H9 (cell line): ENCODE data around the gene KCNG2. TPM values are rescaled to one million over a fixed set of nuclear protein-coding genes. Genes with fewer than 3 reads are reported as not detected.
A peak's percentile ranks its signal among the peaks of the same experiment; 100 is the strongest.

Source experiments
- DNase-seq: peaks from one replicate; pipeline ENCODE4 v3.0.0-alpha.2; 2017
- H2AFZ ChIP-seq: one replicate; pipeline ENCODE4 v1.6.1; 2013; ENCODE audit warnings: mild to moderate bottlenecking, low read length, control low read depth, moderate library complexity
- H2AK5ac ChIP-seq: 2 replicates; pipeline ENCODE4 v1.6.1; 2013; ENCODE audit warnings: low read length, control low read depth, mixed read lengths; ENCODE audit not compliant: insufficient read length
- H2BK120ac ChIP-seq: one replicate; pipeline ENCODE4 v1.6.1; 2013; ENCODE audit warnings: low read depth, mild to moderate bottlenecking, low read length, control low read depth, inconsistent platforms; ENCODE audit not compliant: poor library complexity, severe bottlenecking
- H2BK12ac ChIP-seq: 2 replicates; pipeline ENCODE4 v1.6.1; 2013; ENCODE audit warnings: low read length, control low read depth, mixed read lengths, low read depth; ENCODE audit not compliant: insufficient read length
- H2BK15ac ChIP-seq: 2 replicates; pipeline ENCODE4 v1.6.1; 2013; ENCODE audit warnings: low read depth, low read length, control low read depth
- H2BK20ac ChIP-seq: one replicate; pipeline ENCODE4 v1.6.1; 2013; ENCODE audit warnings: low read depth, mild to moderate bottlenecking, low read length, control low read depth, inconsistent platforms; ENCODE audit not compliant: poor library complexity, severe bottlenecking
- H2BK5ac ChIP-seq: 2 replicates; pipeline ENCODE4 v1.6.1; 2013; ENCODE audit warnings: low read length, control low read depth, mixed read lengths; ENCODE audit not compliant: insufficient read length
- H3K14ac ChIP-seq: 2 replicates; pipeline ENCODE4 v1.6.1; 2013; ENCODE audit warnings: low read length, control low read depth; ENCODE audit not compliant: insufficient read depth
- H3K18ac ChIP-seq: 2 replicates; pipeline ENCODE4 v1.6.1; 2013; ENCODE audit warnings: low read depth, mild to moderate bottlenecking, mixed read lengths, low read length, control low read depth; ENCODE audit not compliant: insufficient read length
- H3K23ac ChIP-seq: 2 replicates; pipeline ENCODE4 v1.6.1; 2013; ENCODE audit warnings: low read length, control low read depth, mixed read lengths, low read depth; ENCODE audit not compliant: insufficient read length
- H3K23me2 ChIP-seq: 2 replicates; pipeline ENCODE4 v1.6.1; 2013; ENCODE audit warnings: low read depth, mild to moderate bottlenecking, mixed read lengths, low read length, control low read depth; ENCODE audit not compliant: insufficient read length, poor library complexity, severe bottlenecking
- H3K27ac ChIP-seq: 2 replicates; pipeline ENCODE4 v1.5.1; 2013; ENCODE audit warnings: low read length, control low read depth, mixed read lengths, low read depth; ENCODE audit not compliant: insufficient read length
- H3K27me3 ChIP-seq: 2 replicates; pipeline ENCODE4 v1.6.1; 2013; ENCODE audit warnings: low read length, control low read depth, inconsistent platforms; ENCODE audit not compliant: insufficient read depth
- H3K4ac ChIP-seq: 2 replicates; pipeline ENCODE4 v1.6.1; 2013; ENCODE audit warnings: low read depth, mild to moderate bottlenecking, control low read depth, inconsistent platforms, low read length, moderate library complexity
- H3K4me1 ChIP-seq: 2 replicates; pipeline ENCODE4 v1.6.1; 2013; ENCODE audit warnings: low read length, control low read depth, inconsistent platforms; ENCODE audit not compliant: insufficient read depth
- H3K4me2 ChIP-seq: 2 replicates; pipeline ENCODE4 v1.6.1; 2013; ENCODE audit warnings: low read length, control low read depth, mixed read lengths; ENCODE audit not compliant: insufficient read length, insufficient read depth
- H3K56ac ChIP-seq: 2 replicates; pipeline ENCODE4 v1.6.1; 2013; ENCODE audit warnings: low read depth, mild to moderate bottlenecking, mixed read lengths, low read length, control low read depth; ENCODE audit not compliant: insufficient read length
- H3K79me1 ChIP-seq: 2 replicates; pipeline ENCODE4 v1.6.1; 2013; ENCODE audit warnings: low read depth, mild to moderate bottlenecking, moderate library complexity, low read length, control low read depth, inconsistent platforms; ENCODE audit not compliant: insufficient read depth, poor library complexity, severe bottlenecking
- H3K79me2 ChIP-seq: 2 replicates; pipeline ENCODE4 v1.6.1; 2013; ENCODE audit warnings: low read length, control low read depth, inconsistent platforms; ENCODE audit not compliant: insufficient read depth
- H3K9ac ChIP-seq: 2 replicates; pipeline ENCODE4 v1.6.1; 2013; ENCODE audit warnings: low read length, control low read depth, mixed read lengths; ENCODE audit not compliant: insufficient read length; ENCODE audit errors: extremely low read depth
- H3K9me3 ChIP-seq: one replicate; pipeline ENCODE4 v1.6.1; 2013; ENCODE audit warnings: low read depth, low read length, inconsistent platforms; ENCODE audit not compliant: control insufficient read depth
- H3T11ph ChIP-seq: one replicate; pipeline ENCODE4 v1.6.1; 2013; ENCODE audit warnings: mild to moderate bottlenecking, low read length, control low read depth, inconsistent platforms
- H4K20me1 ChIP-seq: one replicate; pipeline ENCODE4 v1.6.1; 2013; ENCODE audit not compliant: control insufficient read depth, insufficient read length, insufficient read depth
- H4K5ac ChIP-seq: 2 replicates; pipeline ENCODE4 v1.6.1; 2013; ENCODE audit warnings: low read depth, mild to moderate bottlenecking, mixed read lengths, low read length, control low read depth; ENCODE audit not compliant: insufficient read length
- H4K8ac ChIP-seq: replicated peaks from 2 replicates; pipeline ENCODE4 v1.6.1; 2013; ENCODE audit warnings: low read length, control low read depth, mixed read lengths, low read depth; ENCODE audit not compliant: insufficient read length
- H4K91ac ChIP-seq: 2 replicates; pipeline ENCODE4 v1.6.1; 2013; ENCODE audit warnings: low read depth, mild to moderate bottlenecking, moderate library complexity, mixed read lengths, low read length, control low read depth; ENCODE audit not compliant: insufficient read length
- H3K27ac Mint-ChIP-seq, 3 experiments: 2 replicates in 2 of 3; 3 replicates in 1 of 3; pipeline ENCODE4 v1.8.0; 2020 to 2021; ENCODE audit warnings: mixed read lengths in 3 of 3, mild to moderate bottlenecking in 1 of 3, moderate library complexity in 1 of 3
- H3K27me3 Mint-ChIP-seq: 2 replicates; pipeline ENCODE4 v1.8.0; 2021; ENCODE audit warnings: low read depth, mild to moderate bottlenecking, moderate library complexity, mixed read lengths
- H3K36me3 Mint-ChIP-seq, 3 experiments: 2 replicates in 2 of 3; 3 replicates in 1 of 3; pipeline ENCODE4 v1.8.0; 2020 to 2021; ENCODE audit warnings: low read depth in 3 of 3, mixed read lengths in 3 of 3; ENCODE audit not compliant: insufficient read depth in 1 of 3
- H3K4me1 Mint-ChIP-seq, 2 experiments: 2 replicates each; pipeline ENCODE4 v1.8.0; 2020; ENCODE audit warnings: mixed read lengths in 2 of 2
- H3K4me3 Mint-ChIP-seq, 2 experiments: 2 replicates in 1 of 2; 3 replicates in 1 of 2; pipeline ENCODE4 v1.8.0; 2020 to 2021; ENCODE audit warnings: mild to moderate bottlenecking in 2 of 2, mixed read lengths in 2 of 2, moderate library complexity in 1 of 2
- H3K9me3 Mint-ChIP-seq, 2 experiments: 2 replicates in 1 of 2; 3 replicates in 1 of 2; pipeline ENCODE4 v1.8.0; 2020; ENCODE audit warnings: mild to moderate bottlenecking in 2 of 2, mixed read lengths in 2 of 2, moderate library complexity in 1 of 2
- CTCF ChIP-seq: fragments of 200-600 bp; sonication (generic); conservative IDR thresholded peaks from 3 replicates; pipeline ENCODE4 v1.8.0; 2021; ENCODE audit warnings: antibody characterized with exemption, mild to moderate bottlenecking
- WGBS: extraction: QIAGEN DNeasy Blood & Tissue Kit; methylation state at CpG from one replicate; pipeline ENCODE4 v1.1.7; 2013; ENCODE audit warnings: missing lambda C conversion rate, low lambda C conversion rate, mixed read lengths; ENCODE audit not compliant: insufficient read length; ENCODE audit errors: extremely low coverage; 5-methylcytosine and 5-hydroxymethylcytosine counted together
- total RNA-seq: library from RNA; stranded (reverse); gene quantifications from 2 replicates; pipeline ENCODE4 v1.2.1, GENCODE V29; 2021

Gene KCNG2
- total RNA-seq, 1 experiment from 2014 or later = 0.15 TPM

- Histone ChIP-seq H4K5ac (no peak overlapping the region), H2BK120ac (no peak overlapping the region), H3K79me1 (no peaks in the 10 kb centered on the region), H3K9me3 (no peaks in the 10 kb centered on the region), H3K23ac (no peak overlapping the region), H2BK5ac (no peak overlapping the region), H4K8ac (no peak overlapping the region), H2AK5ac (no peak overlapping the region), H4K20me1 (peaks cover 5% of the 10 kb centered on the region), H2BK12ac (no peak overlapping the region), H3K27ac (no peak overlapping the region), H3K27me3 (no peaks in the 10 kb centered on the region), H3T11ph (no peak overlapping the region), H3K4me1 (no peaks in the 10 kb centered on the region), H4K91ac (no peak overlapping the region), H3K4ac (no peak overlapping the region), H2BK15ac (no peak overlapping the region), H3K79me2 (no peaks in the 10 kb centered on the region), H3K23me2 (no peaks in the 10 kb centered on the region), H3K18ac (no peak overlapping the region), H2AFZ (no peak overlapping the region), H3K9ac (no peak overlapping the region), H2BK20ac (no peak overlapping the region), H3K14ac (no peak overlapping the region), H3K56ac (no peak overlapping the region), H3K4me2 (no peak overlapping the region)
- H3K36me3 Mint-ChIP-seq = no peaks in the 10 kb centered on the region
- peaks cover 5% of the 10 kb centered on the region for H3K27me3 Mint-ChIP-seq
- no peak overlapping the region; a peak in 1 of 7 replicates for H3K27ac Mint-ChIP-seq
- no CpG with 5 or more reads among the region's 18 CpGs for WGBS
- no peaks in the 10 kb centered on the region for H3K9me3 Mint-ChIP-seq
- peak; percentile 15 for DNase-seq
- no peaks in the 10 kb centered on the region for H3K4me1 Mint-ChIP-seq
- H3K4me3 Mint-ChIP-seq = no peak overlapping the region
- no peak for TF ChIP-seq CTCF
Measured at GRCh38 chr18:79818631-79819030, 20.9 kb downstream of the KCNG2 start.
